ENCODE results near the gene MEST.
"Not testable (repeated sequence)": the region's sequence is repeated elsewhere in the genome, so short reads cannot be mapped to it uniquely, and the experiment has no call there.

The MEST gene

GRCh38 chr7:130523519-130524125, 31.7 kb downstream of the MEST start:
- DNase-seq (ENCODE audit: low spot score): not testable (repeated sequence)

GRCh38 chr7:130524628-130525027, 32.7 kb downstream of the MEST start:
- no peak for DNase-seq (ENCODE audit: low spot score)

GRCh38 chr7:130527752-130528355, 36.0 kb downstream of the MEST start:
- DNase-seq (ENCODE audit: low spot score): not testable (repeated sequence)

- DNase-seq (ENCODE audit: low spot score): no peak
Observed at GRCh38 chr7:130529417-130529816, 37.5 kb downstream of the MEST start.

GRCh38 chr7:130537894-130538293, 46.0 kb downstream of the MEST start:
- not testable (repeated sequence) for DNase-seq (ENCODE audit: low spot score)

GRCh38 chr7:130541287-130541686, 49.4 kb downstream of the MEST start:
- DNase-seq (ENCODE audit: low spot score): not testable (repeated sequence)

GRCh38 chr7:130542297-130542696, 50.4 kb downstream of the MEST start:
- DNase-seq (ENCODE audit: low spot score): not testable (repeated sequence)

- no peak for DNase-seq (ENCODE audit: low spot score)
Observed at GRCh38 chr7:130543487-130544010, 51.7 kb downstream of the MEST start.

- DNase-seq (ENCODE audit: low spot score): no peak
Observed at GRCh38 chr7:130544356-130544755, 52.5 kb downstream of the MEST start.

GRCh38 chr7:130553398-130554029, 61.6 kb downstream of the MEST start:
- no peak for DNase-seq (ENCODE audit: low spot score)

- no peak for DNase-seq (ENCODE audit: low spot score)
Observed at GRCh38 chr7:130554481-130554880, 62.6 kb downstream of the MEST start.

All from D341Med (cell line).